Aorta (tissue), 5 donors: ENCODE data around the gene KLHL2. TPM values are rescaled to one million over a fixed set of nuclear protein-coding genes. Genes with fewer than 3 reads are reported as not detected.
"Not testable (repeated sequence)": the region's sequence is repeated elsewhere in the genome, so short reads cannot be mapped to it uniquely, and the experiment has no call there.

Source experiments
- ATAC-seq: fragments of 200-7000 bp; cut with Tn5 transposase; one replicate; pipeline ENCODE4 v1.9.1; 2022; ENCODE audit warnings: moderate library complexity; ENCODE audit not compliant: low FRiP score
- DNase-seq, 2 donors: peaks; one replicate each; pipeline ENCODE4 v3.0.0-alpha.2; 2020
- H3K27ac ChIP-seq, 2 donors: one replicate each; pipeline ENCODE4 v1.5.1; 2013; ENCODE audit warnings: low read length in 2 of 2, mild to moderate bottlenecking in 2 of 2, moderate library complexity in 2 of 2, control low read depth in 1 of 2, inconsistent platforms in 1 of 2, low read depth in 1 of 2
- H3K27me3 ChIP-seq, 2 donors: one replicate each; pipeline ENCODE4 v1.6.1; 2013; ENCODE audit warnings: control low read depth in 1 of 2, low read length in 1 of 2, mild to moderate bottlenecking in 1 of 2, moderate library complexity in 1 of 2; ENCODE audit not compliant: insufficient read depth in 2 of 2, control insufficient read depth in 1 of 2
- H3K36me3 ChIP-seq, 2 donors: one replicate each; pipeline ENCODE4 v1.6.1; 2013; ENCODE audit warnings: control low read depth in 1 of 2, low read length in 1 of 2, mild to moderate bottlenecking in 1 of 2; ENCODE audit not compliant: insufficient read depth in 2 of 2, control insufficient read depth in 1 of 2
- H3K4me1 ChIP-seq, 2 donors: one replicate each; pipeline ENCODE4 v1.6.1; 2013; ENCODE audit warnings: low read length in 2 of 2, control low read depth in 1 of 2, mild to moderate bottlenecking in 1 of 2, moderate library complexity in 1 of 2; ENCODE audit not compliant: insufficient read depth in 2 of 2, control insufficient read depth in 1 of 2
- H3K4me3 ChIP-seq, 2 donors: one replicate each; pipeline ENCODE4 v1.5.1; 2013; ENCODE audit warnings: low read length in 2 of 2, control low read depth in 1 of 2, mild to moderate bottlenecking in 1 of 2
- H3K9me3 ChIP-seq: one replicate; pipeline ENCODE4 v1.6.1; 2013; ENCODE audit warnings: mild to moderate bottlenecking, low read length; ENCODE audit not compliant: control insufficient read depth
- WGBS, 2 donors: extraction: QIAGEN DNeasy Blood & Tissue Kit; methylation state at CpG; one replicate each; pipeline ENCODE4 v1.1.7; 2013; 5-methylcytosine and 5-hydroxymethylcytosine counted together
- intact Hi-C, 2 donors: fragments of 100-400 bp; cut with DNase I; formaldehyde crosslinking; loops; one replicate each; pipeline versions ENCODE4 v1.14.2 to v1.15.0; 2022
- polyA plus RNA-seq, 2 donors: library from polyadenylated mRNA; stranded (reverse); fragments of 200-250 nt; gene quantifications; one replicate each; pipeline ENCODE4 v1.2.3, GENCODE V29; 2013
- total RNA-seq, 2 donors: library from RNA; stranded (reverse); fragmentation: NEBNext Ultra II Directional; extraction: Animal tissue kit (Norgen Biotek cat#: 25700); gene quantifications; one replicate each; pipeline ENCODE4 v1.2.1, GENCODE V29; 2021
- donor health status: healthy with polysubstance abuse.
- donor health status: Bipolar disorder and iron deficiency.
- donor health status: DM: no; HTN: no; CAD: no.
- donor health status: DM: no; HTN: no; CAD: no.
- donor health status: DM: yes; HTN: yes; CAD: no.

KLHL2 gene
- total and polyA plus RNA-seq, 4 donors = 15.1 to 40.3 (median 29.0) TPM

- H3K4me1 ChIP-seq = no peaks in the 10 kb centered on the region
- H3K27me3 ChIP-seq = no peaks in the 10 kb centered on the region
- ATAC-seq (no peak), DNase-seq (no peak)
- 2% methylated on average over 13 of the region's 13 CpGs for WGBS, 2 donors
- no peaks in the 10 kb centered on the region for H3K9me3 ChIP-seq
- H3K36me3 ChIP-seq = no peaks in the 10 kb centered on the region
- intact Hi-C loops = loop anchor here (10.0 kb wide), 2 partner anchors 73 to 117 kb away; partner anchors contain the start of gene MSMO1 (in 1 of the 2)
- H3K27ac ChIP-seq = peak overlapping the region in 1 of 2 donors; percentile 68
- peak overlapping the region; percentile 88 to 97 for H3K4me3 ChIP-seq
Measured at GRCh38 chr4:165208221-165208652, 876 bp downstream of the KLHL2 start.

- no peak overlapping the region for H3K27ac ChIP-seq
- intact Hi-C loops = loop anchor here (10.0 kb wide), 2 partner anchors 74 to 116 kb away; partner anchors contain the start of gene MSMO1 (in 1 of the 2)
Measured at GRCh38 chr4:165208741-165209388, 1.5 kb downstream of the KLHL2 start.

GRCh38 chr4:165209796-165210195 lies 2.4 kb downstream of the KLHL2 start:
- Histone ChIP-seq H3K27me3 (no peaks in the 10 kb centered on the region), H3K4me1 (no peaks in the 10 kb centered on the region), H3K27ac (no peak overlapping the region), H3K9me3 (no peaks in the 10 kb centered on the region), H3K36me3 (no peaks in the 10 kb centered on the region), H3K4me3 (no peak overlapping the region)
- intact Hi-C loops = loop anchor here (10.0 kb wide), 2 partner anchors 75 to 115 kb away; partner anchors contain the start of gene MSMO1 (in 1 of the 2)
- ATAC-seq (no peak), DNase-seq (no peak)
- WGBS, 2 donors = 93 to 94% methylated on average over 5 of the region's 5 CpGs

More at GRCh38 chr4:165208741-165209388, 1.5 kb downstream of the KLHL2 start:
- ATAC-seq = no peak
- Histone ChIP-seq H3K4me1 (no peaks in the 10 kb centered on the region), H3K9me3 (no peaks in the 10 kb centered on the region), H3K27me3 (no peaks in the 10 kb centered on the region), H3K36me3 (no peaks in the 10 kb centered on the region), H3K4me3 (peak overlapping the region; percentile 88 to 97)
- no peak for DNase-seq
- 13% methylated on average over 10 of the region's 10 CpGs for WGBS, 2 donors

- no peak overlapping the region for H3K27ac ChIP-seq
- 91 to 95% methylated on average over 1 of the region's 1 CpG for WGBS, 2 donors
- no peak for DNase-seq
- no peaks in the 10 kb centered on the region for H3K36me3 ChIP-seq
- no peak for ATAC-seq
- no peaks in the 10 kb centered on the region for H3K27me3 ChIP-seq
- intact Hi-C loops = no loop called here
- no peaks in the 10 kb centered on the region for H3K4me1 ChIP-seq
- H3K4me3 ChIP-seq = no peak overlapping the region
- no peaks in the 10 kb centered on the region for H3K9me3 ChIP-seq
Measured at GRCh38 chr4:165210566-165210965, 3.2 kb downstream of the KLHL2 start.

- H3K9me3 ChIP-seq, H3K27ac ChIP-seq, H3K36me3 ChIP-seq, ATAC-seq, H3K4me1 ChIP-seq, intact Hi-C loops, H3K27me3 ChIP-seq, H3K4me3 ChIP-seq, DNase-seq: not testable (repeated sequence)
- WGBS, 2 donors = 94 to 98% methylated on average over 2 of the region's 2 CpGs
Measured at GRCh38 chr4:165212647-165213046, 5.3 kb downstream of the KLHL2 start.

- H3K36me3 ChIP-seq, intact Hi-C loops, H3K27me3 ChIP-seq, H3K4me3 ChIP-seq, H3K4me1 ChIP-seq, H3K9me3 ChIP-seq, ATAC-seq, H3K27ac ChIP-seq, DNase-seq: not testable (repeated sequence)
- WGBS, 2 donors = 83 to 95% methylated on average over 1 of the region's 1 CpG
Measured at GRCh38 chr4:165213404-165213803, 6.0 kb downstream of the KLHL2 start.

- H3K4me3 ChIP-seq, H3K36me3 ChIP-seq, DNase-seq, intact Hi-C loops, H3K27ac ChIP-seq, H3K27me3 ChIP-seq, H3K4me1 ChIP-seq, ATAC-seq, H3K9me3 ChIP-seq: not testable (repeated sequence)
- 92% methylated on average over 6 of the region's 6 CpGs for WGBS, 2 donors
Measured at GRCh38 chr4:165213991-165214709, 6.8 kb downstream of the KLHL2 start.

GRCh38 chr4:165215034-165215751 lies 7.8 kb downstream of the KLHL2 start:
- H3K4me1 ChIP-seq, H3K27ac ChIP-seq, H3K27me3 ChIP-seq, intact Hi-C loops, H3K36me3 ChIP-seq, H3K9me3 ChIP-seq, H3K4me3 ChIP-seq: not testable (repeated sequence)
- WGBS, 2 donors = 5 to 13% methylated on average over 2 of the region's 2 CpGs
- ATAC-seq (peak; percentile 74), DNase-seq (peak in 1 of 2 donors; percentile 65)
